HepG2 (cell line): ENCODE data around the gene ZNF428. TPM values are rescaled to one million over a fixed set of nuclear protein-coding genes. Genes with fewer than 3 reads are reported as not detected.

Experiments used
- CREM ChIP-seq, 2 experiments: sonication (generic) in 1 of 2; formaldehyde crosslinking in 1 of 2; IDR thresholded peaks; 2 replicates each; pipeline versions ENCODE4 v1.4.0 to v1.6.1; 2016 to 2020; ENCODE audit warnings: antibody characterized with exemption in 1 of 2, mild to moderate bottlenecking in 1 of 2, missing genetic modification reagents in 1 of 2
- FOXO1 ChIP-seq: sonication (generic); formaldehyde crosslinking; IDR thresholded peaks from 2 replicates; pipeline ENCODE4 v1.4.0; 2020; ENCODE audit warnings: missing genetic modification reagents
- HMG20B ChIP-seq: conservative IDR thresholded peaks from 2 replicates; pipeline ENCODE4 v1.6.1; 2016; ENCODE audit warnings: missing genetic modification reagents, missing compliant biosample characterization
- HNRNPLL ChIP-seq: fragments of 200-400 bp; formaldehyde crosslinking; IDR thresholded peaks from 2 replicates; pipeline ENCODE4 v1.6.1; 2017; ENCODE audit warnings: mild to moderate bottlenecking, low read depth, low read length; ENCODE audit not compliant: poor library complexity, severe bottlenecking
- MTF1 ChIP-seq: sonication (generic); formaldehyde crosslinking; IDR thresholded peaks from 2 replicates; pipeline ENCODE4 v1.5.0; 2020; ENCODE audit warnings: missing genetic modification reagents
- SP2 ChIP-seq: sonication (generic); formaldehyde crosslinking; IDR thresholded peaks from 2 replicates; pipeline ENCODE4 v1.5.1; 2020; ENCODE audit warnings: mild to moderate bottlenecking, missing genetic modification reagents
- ZMYM3 ChIP-seq: sonication (generic); formaldehyde crosslinking; IDR thresholded peaks from 2 replicates; pipeline ENCODE4 v1.5.1; 2020; ENCODE audit warnings: mild to moderate bottlenecking, missing genetic modification reagents
- ZNF331 ChIP-seq: sonication (generic); formaldehyde crosslinking; IDR thresholded peaks from 2 replicates; pipeline ENCODE4 v1.4.0; 2020; ENCODE audit warnings: missing genetic modification reagents
- ZNF615 ChIP-seq: sonication (generic); formaldehyde crosslinking; IDR thresholded peaks from 2 replicates; pipeline ENCODE4 v1.5.0; 2020; ENCODE audit warnings: mild to moderate bottlenecking, missing genetic modification reagents, borderline replicate concordance
- polyA plus RNA-seq, 8 experiments: library from polyadenylated mRNA; depleted of rRNA in 3 of 8; stranded (reverse) in 7 of 8; unstranded in 1 of 8; fragments of >200 nt; fragmentation: Illumina TruSeq in 4 of 8; extraction: Trizol in 4 of 8; gene quantifications; 2 replicates each; pipeline versions ENCODE4 v1.2.1 to v1.2.3, GENCODE V29; 2011 to 2016; ENCODE audit warnings: low read depth in 4 of 8, missing spikeins in 1 of 8, mixed read lengths in 1 of 8; ENCODE audit not compliant: insufficient read depth in 1 of 8
- total RNA-seq, 5 experiments: library from RNA; depleted of rRNA; stranded (reverse); fragments of >200 nt; fragmentation: Illumina TruSeq; extraction: Trizol; gene quantifications; 2 replicates each; pipeline ENCODE4 v1.2.3, GENCODE V29; 2016; ENCODE audit warnings: low read depth in 1 of 5
- TF ChIP-seq, protein P1 (sequence below): sonication (generic); formaldehyde crosslinking; IDR thresholded peaks from 2 replicates; pipeline ENCODE4 v1.8.1; 2022; ENCODE audit warnings: low read depth, mild to moderate bottlenecking, missing genetic modification reagents
- TF ChIP-seq, protein P2 (sequence below): fragments of 450-650 bp; IDR thresholded peaks from 2 replicates; pipeline ENCODE4 v1.6.1; 2017; ENCODE audit warnings: mild to moderate bottlenecking
- TF ChIP-seq, protein P3 (sequence below): IDR thresholded peaks from 2 replicates; pipeline ENCODE4 v1.6.1; 2016
- TF ChIP-seq, protein P4 (sequence below): sonication (generic); formaldehyde crosslinking; IDR thresholded peaks from 2 replicates; pipeline ENCODE4 v1.4.0; 2020; ENCODE audit warnings: mild to moderate bottlenecking, missing genetic modification reagents, borderline replicate concordance
- TF ChIP-seq, protein P5 (sequence below): sonication (generic); formaldehyde crosslinking; IDR thresholded peaks from 2 replicates; pipeline ENCODE4 v1.8.0; 2022; ENCODE audit warnings: mild to moderate bottlenecking, missing genetic modification reagents; ENCODE audit not compliant: insufficient replicate concordance

ZNF428 gene
- total and polyA plus RNA-seq, 2 of the 13 experiments (the other 11 are each of a cell fraction or from before 2014, with no cell fraction given) = 10.4 to 26.9 TPM

DNA sequence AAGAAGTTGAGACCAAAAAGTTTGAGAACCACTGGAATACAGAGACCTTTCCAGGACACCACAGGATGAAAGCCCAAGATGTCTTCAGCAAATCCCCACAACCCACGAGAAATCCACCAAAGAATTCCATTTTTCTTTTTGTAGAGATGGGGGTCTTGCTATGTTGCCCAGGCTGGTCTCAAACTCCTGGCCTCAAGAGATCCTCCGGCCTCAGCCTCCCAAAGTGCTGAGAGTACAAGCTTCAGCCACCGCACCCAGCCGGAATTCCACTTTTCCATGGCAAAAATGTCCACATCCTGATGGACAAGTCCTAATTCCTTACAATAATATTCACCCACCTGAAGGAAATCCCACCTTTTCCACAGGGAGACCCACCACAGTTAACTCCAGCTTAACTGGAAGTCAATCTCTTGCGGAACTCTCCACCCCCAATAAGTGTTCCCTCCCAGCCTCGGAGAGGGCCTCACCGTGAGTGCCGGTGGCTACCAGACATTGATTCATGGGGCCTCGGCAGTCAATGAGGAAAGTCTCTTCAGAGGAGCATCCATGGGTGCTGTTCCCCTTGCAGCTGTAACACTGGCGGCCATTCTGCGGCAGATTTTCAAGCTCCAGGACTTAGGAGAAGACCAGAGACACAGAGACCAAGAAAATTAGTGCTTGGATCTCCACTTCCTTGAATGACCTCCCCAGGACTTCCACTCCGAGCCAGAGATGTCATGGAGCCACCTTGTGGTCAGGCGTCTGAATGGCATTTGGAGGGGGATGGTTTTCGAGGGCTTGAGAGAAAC is 32.5 kb upstream of the ZNF428 start (continued):
- TF ChIP-seq, protein P1, sequence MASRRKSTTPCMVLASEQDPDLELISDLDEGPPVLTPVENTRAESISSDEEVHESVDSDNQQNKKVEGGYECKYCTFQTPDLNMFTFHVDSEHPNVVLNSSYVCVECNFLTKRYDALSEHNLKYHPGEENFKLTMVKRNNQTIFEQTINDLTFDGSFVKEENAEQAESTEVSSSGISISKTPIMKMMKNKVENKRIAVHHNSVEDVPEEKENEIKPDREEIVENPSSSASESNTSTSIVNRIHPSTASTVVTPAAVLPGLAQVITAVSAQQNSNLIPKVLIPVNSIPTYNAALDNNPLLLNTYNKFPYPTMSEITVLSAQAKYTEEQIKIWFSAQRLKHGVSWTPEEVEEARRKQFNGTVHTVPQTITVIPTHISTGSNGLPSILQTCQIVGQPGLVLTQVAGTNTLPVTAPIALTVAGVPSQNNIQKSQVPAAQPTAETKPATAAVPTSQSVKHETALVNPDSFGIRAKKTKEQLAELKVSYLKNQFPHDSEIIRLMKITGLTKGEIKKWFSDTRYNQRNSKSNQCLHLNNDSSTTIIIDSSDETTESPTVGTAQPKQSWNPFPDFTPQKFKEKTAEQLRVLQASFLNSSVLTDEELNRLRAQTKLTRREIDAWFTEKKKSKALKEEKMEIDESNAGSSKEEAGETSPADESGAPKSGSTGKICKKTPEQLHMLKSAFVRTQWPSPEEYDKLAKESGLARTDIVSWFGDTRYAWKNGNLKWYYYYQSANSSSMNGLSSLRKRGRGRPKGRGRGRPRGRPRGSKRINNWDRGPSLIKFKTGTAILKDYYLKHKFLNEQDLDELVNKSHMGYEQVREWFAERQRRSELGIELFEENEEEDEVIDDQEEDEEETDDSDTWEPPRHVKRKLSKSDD = no peak
- 0 out of 2 replicates have a peak, but pooled peaks have one; percentile 14 for TF ChIP-seq ZNF331 (CRISPR knock-in tag)
- peak; percentile 62; the same call in 1 of the 2 replicates for TF ChIP-seq ZMYM3 (CRISPR knock-in tag)
- TF ChIP-seq, protein P2, sequence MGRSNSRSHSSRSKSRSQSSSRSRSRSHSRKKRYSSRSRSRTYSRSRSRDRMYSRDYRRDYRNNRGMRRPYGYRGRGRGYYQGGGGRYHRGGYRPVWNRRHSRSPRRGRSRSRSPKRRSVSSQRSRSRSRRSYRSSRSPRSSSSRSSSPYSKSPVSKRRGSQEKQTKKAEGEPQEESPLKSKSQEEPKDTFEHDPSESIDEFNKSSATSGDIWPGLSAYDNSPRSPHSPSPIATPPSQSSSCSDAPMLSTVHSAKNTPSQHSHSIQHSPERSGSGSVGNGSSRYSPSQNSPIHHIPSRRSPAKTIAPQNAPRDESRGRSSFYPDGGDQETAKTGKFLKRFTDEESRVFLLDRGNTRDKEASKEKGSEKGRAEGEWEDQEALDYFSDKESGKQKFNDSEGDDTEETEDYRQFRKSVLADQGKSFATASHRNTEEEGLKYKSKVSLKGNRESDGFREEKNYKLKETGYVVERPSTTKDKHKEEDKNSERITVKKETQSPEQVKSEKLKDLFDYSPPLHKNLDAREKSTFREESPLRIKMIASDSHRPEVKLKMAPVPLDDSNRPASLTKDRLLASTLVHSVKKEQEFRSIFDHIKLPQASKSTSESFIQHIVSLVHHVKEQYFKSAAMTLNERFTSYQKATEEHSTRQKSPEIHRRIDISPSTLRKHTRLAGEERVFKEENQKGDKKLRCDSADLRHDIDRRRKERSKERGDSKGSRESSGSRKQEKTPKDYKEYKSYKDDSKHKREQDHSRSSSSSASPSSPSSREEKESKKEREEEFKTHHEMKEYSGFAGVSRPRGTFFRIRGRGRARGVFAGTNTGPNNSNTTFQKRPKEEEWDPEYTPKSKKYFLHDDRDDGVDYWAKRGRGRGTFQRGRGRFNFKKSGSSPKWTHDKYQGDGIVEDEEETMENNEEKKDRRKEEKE = no peak
- no peak for TF ChIP-seq CREM (IDR thresholded peaks at IDR 0.05)
- TF ChIP-seq CREM (CRISPR knock-in tag; IDR thresholded peaks at IDR 0.05) = no peak
- no peak for TF ChIP-seq HMG20B (CRISPR knock-in tag)
- TF ChIP-seq, protein P3, sequence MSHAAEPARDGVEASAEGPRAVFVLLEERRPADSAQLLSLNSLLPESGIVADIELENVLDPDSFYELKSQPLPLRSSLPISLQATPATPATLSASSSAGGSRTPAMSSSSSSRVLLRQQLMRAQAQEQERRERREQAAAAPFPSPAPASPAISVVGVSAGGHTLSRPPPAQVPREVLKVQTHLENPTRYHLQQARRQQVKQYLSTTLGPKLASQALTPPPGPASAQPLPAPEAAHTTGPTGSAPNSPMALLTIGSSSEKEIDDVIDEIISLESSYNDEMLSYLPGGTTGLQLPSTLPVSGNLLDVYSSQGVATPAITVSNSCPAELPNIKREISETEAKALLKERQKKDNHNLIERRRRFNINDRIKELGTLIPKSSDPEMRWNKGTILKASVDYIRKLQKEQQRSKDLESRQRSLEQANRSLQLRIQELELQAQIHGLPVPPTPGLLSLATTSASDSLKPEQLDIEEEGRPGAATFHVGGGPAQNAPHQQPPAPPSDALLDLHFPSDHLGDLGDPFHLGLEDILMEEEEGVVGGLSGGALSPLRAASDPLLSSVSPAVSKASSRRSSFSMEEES (CRISPR knock-in tag) = no peak
- TF ChIP-seq MTF1 (CRISPR knock-in tag) = no peak
- no peak for TF ChIP-seq SP2
- TF ChIP-seq, protein P4, sequence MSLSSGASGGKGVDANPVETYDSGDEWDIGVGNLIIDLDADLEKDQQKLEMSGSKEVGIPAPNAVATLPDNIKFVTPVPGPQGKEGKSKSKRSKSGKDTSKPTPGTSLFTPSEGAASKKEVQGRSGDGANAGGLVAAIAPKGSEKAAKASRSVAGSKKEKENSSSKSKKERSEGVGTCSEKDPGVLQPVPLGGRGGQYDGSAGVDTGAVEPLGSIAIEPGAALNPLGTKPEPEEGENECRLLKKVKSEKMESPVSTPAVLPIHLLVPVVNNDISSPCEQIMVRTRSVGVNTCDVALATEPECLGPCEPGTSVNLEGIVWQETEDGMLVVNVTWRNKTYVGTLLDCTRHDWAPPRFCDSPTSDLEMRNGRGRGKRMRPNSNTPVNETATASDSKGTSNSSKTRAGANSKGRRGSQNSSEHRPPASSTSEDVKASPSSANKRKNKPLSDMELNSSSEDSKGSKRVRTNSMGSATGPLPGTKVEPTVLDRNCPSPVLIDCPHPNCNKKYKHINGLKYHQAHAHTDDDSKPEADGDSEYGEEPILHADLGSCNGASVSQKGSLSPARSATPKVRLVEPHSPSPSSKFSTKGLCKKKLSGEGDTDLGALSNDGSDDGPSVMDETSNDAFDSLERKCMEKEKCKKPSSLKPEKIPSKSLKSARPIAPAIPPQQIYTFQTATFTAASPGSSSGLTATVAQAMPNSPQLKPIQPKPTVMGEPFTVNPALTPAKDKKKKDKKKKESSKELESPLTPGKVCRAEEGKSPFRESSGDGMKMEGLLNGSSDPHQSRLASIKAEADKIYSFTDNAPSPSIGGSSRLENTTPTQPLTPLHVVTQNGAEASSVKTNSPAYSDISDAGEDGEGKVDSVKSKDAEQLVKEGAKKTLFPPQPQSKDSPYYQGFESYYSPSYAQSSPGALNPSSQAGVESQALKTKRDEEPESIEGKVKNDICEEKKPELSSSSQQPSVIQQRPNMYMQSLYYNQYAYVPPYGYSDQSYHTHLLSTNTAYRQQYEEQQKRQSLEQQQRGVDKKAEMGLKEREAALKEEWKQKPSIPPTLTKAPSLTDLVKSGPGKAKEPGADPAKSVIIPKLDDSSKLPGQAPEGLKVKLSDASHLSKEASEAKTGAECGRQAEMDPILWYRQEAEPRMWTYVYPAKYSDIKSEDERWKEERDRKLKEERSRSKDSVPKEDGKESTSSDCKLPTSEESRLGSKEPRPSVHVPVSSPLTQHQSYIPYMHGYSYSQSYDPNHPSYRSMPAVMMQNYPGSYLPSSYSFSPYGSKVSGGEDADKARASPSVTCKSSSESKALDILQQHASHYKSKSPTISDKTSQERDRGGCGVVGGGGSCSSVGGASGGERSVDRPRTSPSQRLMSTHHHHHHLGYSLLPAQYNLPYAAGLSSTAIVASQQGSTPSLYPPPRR = no peak
- TF ChIP-seq FOXO1 = no peak
- TF ChIP-seq HNRNPLL = no peak
- no peak for TF ChIP-seq ZNF615 (CRISPR knock-in tag)
- TF ChIP-seq, protein P5, sequence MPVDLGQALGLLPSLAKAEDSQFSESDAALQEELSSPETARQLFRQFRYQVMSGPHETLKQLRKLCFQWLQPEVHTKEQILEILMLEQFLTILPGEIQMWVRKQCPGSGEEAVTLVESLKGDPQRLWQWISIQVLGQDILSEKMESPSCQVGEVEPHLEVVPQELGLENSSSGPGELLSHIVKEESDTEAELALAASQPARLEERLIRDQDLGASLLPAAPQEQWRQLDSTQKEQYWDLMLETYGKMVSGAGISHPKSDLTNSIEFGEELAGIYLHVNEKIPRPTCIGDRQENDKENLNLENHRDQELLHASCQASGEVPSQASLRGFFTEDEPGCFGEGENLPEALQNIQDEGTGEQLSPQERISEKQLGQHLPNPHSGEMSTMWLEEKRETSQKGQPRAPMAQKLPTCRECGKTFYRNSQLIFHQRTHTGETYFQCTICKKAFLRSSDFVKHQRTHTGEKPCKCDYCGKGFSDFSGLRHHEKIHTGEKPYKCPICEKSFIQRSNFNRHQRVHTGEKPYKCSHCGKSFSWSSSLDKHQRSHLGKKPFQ (CRISPR knock-in tag) = no peak
